HCT116 (cell line): ENCODE measurements around the gene BRIP1.

Source experiments
- CTCF ChIP-seq, 3 experiments: fragments of 200-600 bp in 1 of 3; sonication (generic) in 1 of 3; IDR thresholded peaks in 2 of 3; conservative IDR thresholded peaks in 1 of 3; 2 replicates each; pipeline ENCODE4 v1.5.1; 2012 to 2017; ENCODE audit warnings: low read depth in 2 of 3, low read length in 2 of 3, antibody characterized with exemption in 1 of 3, borderline replicate concordance in 1 of 3, control low read depth in 1 of 3, mild to moderate bottlenecking in 1 of 3, mixed read lengths in 1 of 3, mixed run types in 1 of 3, moderate library complexity in 1 of 3; ENCODE audit not compliant: insufficient read depth in 1 of 3
- EZH2phosphoT487 ChIP-seq: fragments of 200-600 bp; IDR thresholded peaks from 2 replicates; pipeline ENCODE4 v1.6.1; 2018; ENCODE audit warnings: antibody characterized with exemption, borderline replicate concordance
- POLR2A ChIP-seq: IDR thresholded peaks from 2 replicates; pipeline ENCODE4 v1.7.0; 2011; ENCODE audit warnings: borderline replicate concordance; ENCODE audit not compliant: insufficient read depth, insufficient read length; ENCODE audit errors: extremely low read depth
- POLR2AphosphoS5 ChIP-seq: IDR thresholded peaks from 2 replicates; pipeline ENCODE4 v1.6.1; 2011; ENCODE audit warnings: mild to moderate bottlenecking, low read depth, low read length, moderate library complexity
- SIN3A ChIP-seq: IDR thresholded peaks from 2 replicates; pipeline ENCODE4 v1.6.1; 2012; ENCODE audit warnings: low read depth
- YY1 ChIP-seq: IDR thresholded peaks from 2 replicates; pipeline ENCODE4 v1.6.1; 2011; ENCODE audit warnings: low read length, low read depth, moderate library complexity, mild to moderate bottlenecking; ENCODE audit not compliant: insufficient replicate concordance; ENCODE audit errors: extremely low read depth
- ZBTB33 ChIP-seq: IDR thresholded peaks from 2 replicates; pipeline ENCODE4 v1.6.1; 2011; ENCODE audit warnings: mild to moderate bottlenecking, low read length, moderate library complexity; ENCODE audit not compliant: insufficient replicate concordance; ENCODE audit errors: extremely low read depth

- TF ChIP-seq CTCF (IDR thresholded peaks at IDR 0.05 in 2 of 3, conservative IDR thresholded peaks at IDR 0.05 in 1 of 3; ENCODE audit: borderline replicate concordance in 1 of 3, insufficient read depth in 1 of 3, low read depth in 2 of 3, low read length in 2 of 3) (no peak), POLR2AphosphoS5 (no peak), YY1 (no peak), POLR2A (no peak), SIN3A (no peak), ZBTB33 (no peak), EZH2phosphoT487 (no peak)
These were observed 50.1 kb downstream of the BRIP1 start for GRCh38 chr17:61813211-61813610.
